ENCODE measurements around the gene SYNM.

SYNM gene

GRCh38 chr15:99118801-99119546, 14.1 kb downstream of the SYNM start:
- H3K27ac Mint-ChIP-seq: no peak overlapping the region
- DNase-seq (ENCODE audit: low spot score in 2 of 2) (no peak), ATAC-seq (ENCODE audit: low read depth) (no peak)
- no peaks in the 10 kb centered on the region for H3K36me3 Mint-ChIP-seq
- H3K27me3 Mint-ChIP-seq: peaks cover 6% of the 10 kb centered on the region
- no peaks in the 10 kb centered on the region for H3K9me3 Mint-ChIP-seq
- H3K4me1 Mint-ChIP-seq: no peaks in the 10 kb centered on the region
- H3K4me3 Mint-ChIP-seq: no peak overlapping the region

- Mint-ChIP-seq H3K27ac (no peak overlapping the region), H3K9me3 (no peaks in the 10 kb centered on the region), H3K4me3 (no peak overlapping the region), H3K4me1 (no peaks in the 10 kb centered on the region), H3K36me3 (no peaks in the 10 kb centered on the region), H3K27me3 (peaks cover 6% of the 10 kb centered on the region)
- no peak for DNase-seq (ENCODE audit: low spot score in 2 of 2)
- no peak for ATAC-seq (ENCODE audit: low read depth)
Observed at GRCh38 chr15:99120050-99120777, 15.3 kb downstream of the SYNM start.

- Mint-ChIP-seq H3K4me3 (no peak overlapping the region), H3K27me3 (peaks cover 6% of the 10 kb centered on the region), H3K9me3 (no peaks in the 10 kb centered on the region), H3K4me1 (no peaks in the 10 kb centered on the region), H3K27ac (no peak overlapping the region), H3K36me3 (no peaks in the 10 kb centered on the region)
- DNase-seq (ENCODE audit: low spot score in 2 of 2) (no peak), ATAC-seq (ENCODE audit: low read depth) (no peak)
Observed at GRCh38 chr15:99121207-99121606, 16.3 kb downstream of the SYNM start.

GRCh38 chr15:99121691-99122410, 17.0 kb downstream of the SYNM start:
- no peak for DNase-seq (ENCODE audit: low spot score in 2 of 2)
- ATAC-seq (ENCODE audit: low read depth): no peak
- peaks cover 6% of the 10 kb centered on the region for H3K27me3 Mint-ChIP-seq
- H3K9me3 Mint-ChIP-seq: no peaks in the 10 kb centered on the region
- no peak overlapping the region for H3K27ac Mint-ChIP-seq
- H3K4me3 Mint-ChIP-seq: no peak overlapping the region
- no peaks in the 10 kb centered on the region for H3K36me3 Mint-ChIP-seq
- H3K4me1 Mint-ChIP-seq: no peaks in the 10 kb centered on the region

DNA sequence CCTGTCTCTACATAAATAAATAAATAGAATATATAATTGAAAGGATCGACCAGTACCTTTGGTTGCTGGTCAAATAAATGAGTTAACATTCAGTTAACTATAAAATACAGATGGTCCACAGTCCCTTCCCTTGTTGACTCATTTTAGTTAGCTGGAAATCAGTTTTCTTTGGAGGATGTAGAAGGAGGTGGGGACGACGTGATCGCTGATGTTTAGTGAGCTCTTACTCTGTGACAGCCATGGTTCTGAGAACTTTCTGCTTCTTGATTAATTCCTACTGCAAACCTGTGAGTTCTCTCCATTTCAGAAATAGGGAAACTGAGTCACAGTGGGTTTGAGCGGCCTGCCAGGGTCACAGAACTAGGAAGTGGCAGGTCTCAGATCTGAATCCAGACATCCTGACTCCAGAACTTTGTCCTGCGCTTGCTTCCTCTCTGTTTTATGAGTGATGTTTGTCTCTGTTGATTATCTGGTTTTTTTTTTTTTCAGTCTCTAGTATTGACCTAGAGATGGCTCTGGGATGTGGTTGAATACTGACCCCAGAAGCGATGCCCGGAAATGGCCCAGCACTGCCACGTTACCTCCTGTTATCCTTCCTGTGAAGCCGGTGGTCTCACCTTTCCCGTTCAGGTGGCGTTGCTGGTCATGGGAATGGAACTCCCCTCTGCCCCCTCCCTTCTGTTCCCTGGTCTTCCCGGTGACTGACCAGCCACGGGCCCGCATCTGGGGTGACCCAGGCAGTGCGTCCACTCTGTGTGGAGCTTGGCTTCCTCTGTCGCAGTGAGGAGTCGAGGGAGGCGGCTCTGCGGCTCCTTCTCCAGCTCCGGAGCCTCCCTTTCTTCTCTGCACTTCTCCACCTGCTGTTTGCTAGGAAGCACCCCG, 18.2 kb downstream of the SYNM start:
- no peaks in the 10 kb centered on the region for H3K9me3 Mint-ChIP-seq
- no peaks in the 10 kb centered on the region for H3K36me3 Mint-ChIP-seq
- no peak overlapping the region for H3K4me3 Mint-ChIP-seq
- DNase-seq (ENCODE audit: low spot score in 2 of 2): no peak
- no peak for ATAC-seq (ENCODE audit: low read depth)
- H3K4me1 Mint-ChIP-seq: no peaks in the 10 kb centered on the region
- H3K27me3 Mint-ChIP-seq: peaks cover 6% of the 10 kb centered on the region
- H3K27ac Mint-ChIP-seq: no peak overlapping the region

DNA sequence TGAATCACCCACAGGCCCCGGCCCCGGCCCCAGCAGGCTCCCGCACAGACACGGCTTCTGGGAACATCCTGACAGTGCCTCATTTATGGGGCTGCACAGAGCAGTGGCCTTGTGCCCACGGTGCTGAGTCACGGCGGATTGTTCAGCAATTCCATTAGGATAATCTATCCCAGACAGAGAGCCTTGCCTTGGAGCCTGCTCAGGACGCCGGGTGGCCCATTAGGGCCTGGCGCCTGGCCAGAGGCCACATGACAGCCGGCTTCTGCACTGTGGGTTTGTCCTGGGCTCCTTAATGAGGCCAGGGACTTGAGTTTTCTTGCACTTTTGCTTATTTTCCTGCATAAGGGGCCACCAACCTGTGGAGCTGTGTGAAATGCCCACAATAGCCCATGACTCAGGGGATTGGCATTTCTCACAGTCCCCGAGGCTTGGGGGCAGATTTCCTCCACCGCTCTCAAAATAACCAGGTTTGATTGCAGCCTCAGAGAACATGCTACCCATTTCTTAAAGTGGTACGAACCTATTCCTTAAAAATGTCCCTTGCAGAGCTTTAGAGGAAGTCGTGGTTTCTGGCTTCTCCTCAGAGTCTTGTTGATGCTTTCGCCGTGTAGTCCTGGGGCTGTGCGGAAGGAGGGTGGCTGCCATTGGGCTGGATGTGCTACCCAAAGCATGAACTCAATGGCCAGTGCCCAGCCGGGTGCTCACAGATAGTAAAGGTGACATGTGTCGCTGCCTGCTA, 19.0 kb downstream of the SYNM start:
- no peak overlapping the region for H3K4me3 Mint-ChIP-seq
- DNase-seq (ENCODE audit: low spot score in 2 of 2): no peak
- no peaks in the 10 kb centered on the region for H3K9me3 Mint-ChIP-seq
- H3K27me3 Mint-ChIP-seq: peaks cover 6% of the 10 kb centered on the region
- no peak for ATAC-seq (ENCODE audit: low read depth)
- H3K4me1 Mint-ChIP-seq: no peaks in the 10 kb centered on the region
- H3K27ac Mint-ChIP-seq: no peak overlapping the region
- no peaks in the 10 kb centered on the region for H3K36me3 Mint-ChIP-seq

- Mint-ChIP-seq H3K27ac (no peak overlapping the region), H3K27me3 (peaks cover 7% of the 10 kb centered on the region), H3K9me3 (no peaks in the 10 kb centered on the region), H3K36me3 (no peaks in the 10 kb centered on the region), H3K4me3 (no peak overlapping the region), H3K4me1 (peaks cover 1% of the 10 kb centered on the region)
- DNase-seq (ENCODE audit: low spot score in 2 of 2): no peak
- no peak for ATAC-seq (ENCODE audit: low read depth)
Observed at GRCh38 chr15:99124641-99125040, 19.8 kb downstream of the SYNM start.

DNA sequence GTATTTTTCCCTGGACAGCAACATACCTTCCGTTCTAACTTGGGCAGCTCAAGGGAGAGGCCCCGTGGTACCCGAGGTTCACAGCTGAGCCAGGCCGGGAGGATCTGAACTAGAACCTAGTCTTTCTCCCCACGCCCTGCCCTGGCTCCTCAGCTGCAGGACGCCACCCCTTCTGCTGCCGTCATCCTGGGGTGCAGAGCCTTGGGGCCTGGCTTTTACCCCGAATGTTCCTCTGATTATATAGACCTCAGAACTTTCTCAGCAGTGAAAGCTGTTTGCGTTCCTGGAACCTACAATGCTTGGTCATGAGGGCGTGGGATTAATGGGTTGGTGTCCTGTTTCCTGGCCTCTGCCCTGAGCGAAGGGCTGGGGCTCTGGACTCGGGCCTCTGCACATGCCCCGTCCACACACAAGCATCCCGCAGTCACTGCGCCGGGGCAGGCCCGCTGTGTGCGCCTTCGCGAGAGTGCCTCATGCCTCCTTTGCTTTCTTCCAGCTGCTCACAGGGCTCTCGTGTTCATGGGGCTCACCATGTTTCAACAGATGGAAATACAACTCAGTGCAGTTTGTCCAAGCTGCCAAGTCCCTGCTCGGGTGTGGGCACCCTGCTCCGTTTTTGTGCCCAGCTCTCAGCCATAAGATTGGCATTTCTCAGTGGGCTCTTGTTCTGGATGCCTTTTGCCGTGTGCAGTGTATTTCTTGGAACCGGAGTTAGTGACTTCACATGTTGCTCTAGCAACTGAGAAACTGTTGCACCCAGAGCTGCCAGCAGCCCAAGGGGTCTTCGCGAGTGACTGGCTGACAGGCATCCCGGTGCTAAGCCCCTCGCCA, 20.4 kb downstream of the SYNM start:
- peaks cover 11% of the 10 kb centered on the region for H3K27me3 Mint-ChIP-seq
- no peak for DNase-seq (ENCODE audit: low spot score in 2 of 2)
- peaks cover 5% of the 10 kb centered on the region for H3K4me1 Mint-ChIP-seq
- no peak for ATAC-seq (ENCODE audit: low read depth)
- H3K36me3 Mint-ChIP-seq: no peaks in the 10 kb centered on the region
- no peak overlapping the region for H3K27ac Mint-ChIP-seq
- no peak overlapping the region for H3K4me3 Mint-ChIP-seq
- no peaks in the 10 kb centered on the region for H3K9me3 Mint-ChIP-seq

DNA sequence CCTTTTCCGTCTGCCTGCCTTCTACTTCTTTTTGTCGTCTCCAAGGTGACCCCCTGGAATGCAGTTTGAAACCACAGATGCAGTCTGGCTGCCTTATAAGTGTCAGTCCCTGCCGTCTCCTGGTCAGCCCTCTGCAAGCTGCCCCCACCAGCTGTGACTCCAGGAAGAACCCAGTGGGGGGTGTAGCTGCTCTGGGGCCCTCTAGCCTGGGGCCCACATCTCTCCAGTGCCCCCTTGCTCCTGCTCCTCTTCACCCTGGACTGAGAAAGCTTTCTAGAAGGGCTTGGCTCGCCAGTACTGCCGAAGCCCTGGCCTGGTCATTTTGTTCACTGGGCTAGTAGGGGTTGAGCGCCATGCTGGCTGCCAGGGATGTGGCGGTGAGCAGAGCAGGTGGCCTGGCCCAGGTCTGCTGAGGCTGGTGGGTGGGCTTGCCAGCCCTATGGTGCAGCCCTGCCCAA, 21.3 kb downstream of the SYNM start:
- no peaks in the 10 kb centered on the region for H3K9me3 Mint-ChIP-seq
- H3K4me3 Mint-ChIP-seq: no peak overlapping the region

GRCh38 chr15:99126930-99127329, 22.1 kb downstream of the SYNM start:
- H3K36me3 Mint-ChIP-seq: no peaks in the 10 kb centered on the region
- H3K4me1 Mint-ChIP-seq: peaks cover 5% of the 10 kb centered on the region
- ATAC-seq (ENCODE audit: low read depth) (no peak), DNase-seq (ENCODE audit: low spot score in 2 of 2) (no peak)
- H3K9me3 Mint-ChIP-seq: no peaks in the 10 kb centered on the region
- no peak overlapping the region for H3K27ac Mint-ChIP-seq
- peaks cover 7% of the 10 kb centered on the region for H3K27me3 Mint-ChIP-seq
- no peak overlapping the region for H3K4me3 Mint-ChIP-seq

More for the DNA sequence above, 21.3 kb downstream of the SYNM start:
- no peak overlapping the region for H3K27ac Mint-ChIP-seq
- peaks cover 5% of the 10 kb centered on the region for H3K4me1 Mint-ChIP-seq
- no peaks in the 10 kb centered on the region for H3K36me3 Mint-ChIP-seq
- peaks cover 7% of the 10 kb centered on the region for H3K27me3 Mint-ChIP-seq
- DNase-seq (ENCODE audit: low spot score in 2 of 2) (no peak), ATAC-seq (ENCODE audit: low read depth) (no peak)

GRCh38 chr15:99127773-99128172, 22.9 kb downstream of the SYNM start:
- no peak overlapping the region for H3K27ac Mint-ChIP-seq
- no peak for DNase-seq (ENCODE audit: low spot score in 2 of 2)
- H3K27me3 Mint-ChIP-seq: peaks cover 7% of the 10 kb centered on the region
- ATAC-seq (ENCODE audit: low read depth): no peak
- H3K9me3 Mint-ChIP-seq: no peaks in the 10 kb centered on the region
- H3K36me3 Mint-ChIP-seq: no peaks in the 10 kb centered on the region
- H3K4me3 Mint-ChIP-seq: no peak overlapping the region
- H3K4me1 Mint-ChIP-seq: peaks cover 5% of the 10 kb centered on the region

GRCh38 chr15:99128411-99128810, 23.5 kb downstream of the SYNM start:
- H3K9me3 Mint-ChIP-seq: no peaks in the 10 kb centered on the region
- peaks cover 5% of the 10 kb centered on the region for H3K4me1 Mint-ChIP-seq
- DNase-seq (ENCODE audit: low spot score in 2 of 2) (no peak), ATAC-seq (ENCODE audit: low read depth) (no peak)
- no peak overlapping the region for H3K27ac Mint-ChIP-seq
- no peaks in the 10 kb centered on the region for H3K36me3 Mint-ChIP-seq
- H3K27me3 Mint-ChIP-seq: peaks cover 7% of the 10 kb centered on the region
- H3K4me3 Mint-ChIP-seq: no peak overlapping the region

Data from memory B cell (primary cell).